GM21515 (cell line): ENCODE data around the gene SLITRK2.

Source experiments
- ATAC-seq: cut with Tn5 transposase; IDR thresholded peaks from one replicate; pipeline ENCODE4 v1.9.1; 2021; ENCODE audit not compliant: unreplicated experiment

SLITRK2 gene

GRCh38 chrX:145817331-145818185, at the start of gene SLITRK2:
Gene SLITRK2 (plus strand): TSS chrX:145817829. CDS start chrX:145822426, 4,597 bp downstream.
- no peak for ATAC-seq

GRCh38 chrX:145773006-145773405, 44.6 kb upstream of the SLITRK2 start:
- no peak for ATAC-seq

GRCh38 chrX:145792281-145792680, 25.3 kb upstream of the SLITRK2 start:
- no peak for ATAC-seq

GRCh38 chrX:145803508-145803907, 14.1 kb upstream of the SLITRK2 start:
- ATAC-seq, result no peak

- no peak for ATAC-seq
Measured at GRCh38 chrX:145813081-145813480, 4.5 kb upstream of the SLITRK2 start.

GRCh38 chrX:145816601-145817315, 871 bp upstream of the SLITRK2 start:
- ATAC-seq, result no peak

GRCh38 chrX:145818186-145819113, 821 bp downstream of the SLITRK2 start:
- no peak for ATAC-seq

GRCh38 chrX:145820825-145821224, 3.2 kb downstream of the SLITRK2 start:
- ATAC-seq, result no peak

- ATAC-seq, result no peak
Measured at GRCh38 chrX:145821291-145821897, 3.8 kb downstream of the SLITRK2 start.

- ATAC-seq, result no peak
Measured at GRCh38 chrX:145821898-145822571, 4.4 kb downstream of the SLITRK2 start.

GRCh38 chrX:145823132-145823531, 5.5 kb downstream of the SLITRK2 start:
- ATAC-seq, result no peak

- no peak for ATAC-seq
Measured at GRCh38 chrX:145825896-145826295, 8.3 kb downstream of the SLITRK2 start.

GRCh38 chrX:145826466-145826865, 8.8 kb downstream of the SLITRK2 start:
- no peak for ATAC-seq

GRCh38 chrX:145832796-145833195, 15.2 kb downstream of the SLITRK2 start:
- ATAC-seq, result no peak

- ATAC-seq, result no peak
Measured at GRCh38 chrX:145840531-145840930, 22.9 kb downstream of the SLITRK2 start.

- no peak for ATAC-seq
Measured at GRCh38 chrX:145843146-145843904, 25.7 kb downstream of the SLITRK2 start.

- ATAC-seq, result no peak
Measured at GRCh38 chrX:145844886-145845285, 27.3 kb downstream of the SLITRK2 start.

- ATAC-seq, result no peak
Measured at GRCh38 chrX:145848448-145848847, 30.8 kb downstream of the SLITRK2 start.

GRCh38 chrX:145848857-145849256, 31.2 kb downstream of the SLITRK2 start:
- no peak for ATAC-seq
